ENCODE results near the gene CXorf65.

CXorf65 gene

DNA sequence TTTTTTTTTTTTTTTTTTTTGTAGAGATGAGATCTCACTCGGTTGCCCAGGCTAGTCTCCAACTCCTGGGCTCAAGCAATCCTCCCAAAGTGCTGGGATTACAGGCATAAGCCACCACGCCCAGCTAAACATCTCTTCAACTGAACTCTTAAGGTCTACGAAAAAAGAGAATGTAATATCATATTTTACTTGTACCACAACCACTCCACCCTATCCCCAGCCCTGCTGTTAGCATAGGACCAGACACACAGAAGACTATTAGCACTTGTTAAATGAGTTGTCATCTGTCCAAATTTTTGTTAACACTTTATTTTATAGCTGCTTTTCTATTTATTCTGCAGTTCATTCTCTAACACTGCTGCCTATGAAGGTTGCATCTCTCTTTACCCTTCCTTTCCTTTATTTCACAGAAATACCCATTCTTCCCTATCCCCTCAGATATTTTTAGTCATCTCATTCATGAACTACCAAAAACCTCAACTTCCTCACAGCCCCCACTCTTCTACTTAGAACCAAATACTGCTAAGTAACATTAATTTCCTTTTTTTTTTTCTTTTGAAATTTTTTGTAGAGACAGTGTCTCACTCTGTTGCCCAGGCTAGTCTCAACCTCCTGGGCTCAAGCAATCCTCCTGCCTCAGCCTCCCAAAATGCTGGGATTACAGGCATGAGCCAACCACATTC, 48.6 kb downstream of the CXorf65 start:
- no peak for DNase-seq

DNA sequence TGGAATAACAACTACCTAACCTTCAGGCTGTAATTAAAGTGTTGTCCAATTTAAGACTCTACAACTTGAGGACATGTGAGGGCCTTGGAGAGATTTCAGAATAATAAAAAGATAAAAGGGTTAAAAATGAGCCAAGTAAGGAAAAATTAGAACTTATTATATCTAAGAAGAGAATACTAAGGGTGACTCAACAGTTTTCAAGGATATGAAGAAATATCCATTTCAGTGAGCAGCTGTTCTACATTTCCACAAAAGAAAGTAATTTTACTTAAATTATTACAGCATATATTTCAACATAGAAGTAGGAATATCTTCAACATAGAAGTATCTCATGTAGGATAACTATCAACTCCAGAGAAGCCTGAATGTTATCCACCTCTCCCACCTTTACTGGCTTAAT, 49.7 kb downstream of the CXorf65 start:
- DNase-seq = no peak
